Measurements from ENCODE around the gene MRPS16.

GRCh38 chr10:73228247-73228646 lies 24.2 kb downstream of the MRPS16 start:
- TF ChIP-seq, protein P1, sequence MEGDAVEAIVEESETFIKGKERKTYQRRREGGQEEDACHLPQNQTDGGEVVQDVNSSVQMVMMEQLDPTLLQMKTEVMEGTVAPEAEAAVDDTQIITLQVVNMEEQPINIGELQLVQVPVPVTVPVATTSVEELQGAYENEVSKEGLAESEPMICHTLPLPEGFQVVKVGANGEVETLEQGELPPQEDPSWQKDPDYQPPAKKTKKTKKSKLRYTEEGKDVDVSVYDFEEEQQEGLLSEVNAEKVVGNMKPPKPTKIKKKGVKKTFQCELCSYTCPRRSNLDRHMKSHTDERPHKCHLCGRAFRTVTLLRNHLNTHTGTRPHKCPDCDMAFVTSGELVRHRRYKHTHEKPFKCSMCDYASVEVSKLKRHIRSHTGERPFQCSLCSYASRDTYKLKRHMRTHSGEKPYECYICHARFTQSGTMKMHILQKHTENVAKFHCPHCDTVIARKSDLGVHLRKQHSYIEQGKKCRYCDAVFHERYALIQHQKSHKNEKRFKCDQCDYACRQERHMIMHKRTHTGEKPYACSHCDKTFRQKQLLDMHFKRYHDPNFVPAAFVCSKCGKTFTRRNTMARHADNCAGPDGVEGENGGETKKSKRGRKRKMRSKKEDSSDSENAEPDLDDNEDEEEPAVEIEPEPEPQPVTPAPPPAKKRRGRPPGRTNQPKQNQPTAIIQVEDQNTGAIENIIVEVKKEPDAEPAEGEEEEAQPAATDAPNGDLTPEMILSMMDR (IDR thresholded peaks at IDR 0.05) = no peak
- TF ChIP-seq EZH2 (IDR thresholded peaks at IDR 0.05; ENCODE audit: borderline replicate concordance, insufficient read depth, low read depth, low read length, poor library complexity, severe bottlenecking) = no peak
